K562 (cell line): ENCODE results near the gene CSF1R. TPM values are rescaled to one million over a fixed set of nuclear protein-coding genes. Genes with fewer than 3 reads are reported as not detected.
A peak's percentile ranks its signal among the peaks of the same experiment; 100 is the strongest.

Experiments used
- ATAC-seq: fragments of 200-7000 bp; cut with Tn5 transposase; 3 replicates; pipeline ENCODE4 v1.9.1; 2020; ENCODE audit warnings: moderate library complexity
- BruUV-seq: library from RNA; stranded (reverse); fragments of 400-500 nt; replicated peaks from 2 replicates; lab custom pipeline; 2021; lab: Mats Ljungman, UMichigan
- CTCF ChIA-PET: fragments of 300-600 bp; formaldehyde crosslinking; extraction: SDS; loops from one replicate; lab custom pipeline; 2021; ENCODE audit warnings: low intra/inter-chr PET ratio; lab: Yijun Ruan, JAX
- POLR2A ChIA-PET: fragments of 300-600, 350-650 bp; sonication (Branson Sonifier 250); formaldehyde crosslinking; extraction: SDS; loops from one replicate; lab custom pipeline; 2021; ENCODE audit warnings: antibody characterized with exemption, inconsistent platforms; lab: Yijun Ruan, JAX
- DNase-seq, 4 experiments: peaks; one replicate each; pipeline versions ENCODE4 v3.0.0 to v3.0.0-alpha.2; 2011 to 2018; ENCODE audit warnings: low spot score in 3 of 4, mixed read lengths in 3 of 4; ENCODE audit errors: extremely low read depth in 1 of 4
- FAIRE-seq: peaks from 2 replicates; lab custom pipeline; 2011; peaks lifted over from hg19 to GRCh38; lab: Jason Lieb, UNC
- H2AFZ ChIP-seq: 2 replicates; pipeline ENCODE4 v1.6.0; 2011; ENCODE audit warnings: low read depth, low read length, control low read depth, inconsistent platforms
- H3K27ac ChIP-seq: fragments of 200-600 bp; 3 replicates; pipeline ENCODE4 v1.8.0; 2011; ENCODE audit warnings: low read depth, mild to moderate bottlenecking, control low read depth, inconsistent platforms, low read length, moderate library complexity, mixed read lengths; ENCODE audit errors: extremely low read depth
- H3K27me3 ChIP-seq, 2 experiments: fragments of 300-600 bp in 1 of 2; 2 replicates in 1 of 2; 3 replicates in 1 of 2; pipeline versions ENCODE4 v1.6.0 to v1.8.0; 2011; ENCODE audit warnings: inconsistent platforms in 2 of 2, low read length in 2 of 2, mild to moderate bottlenecking in 1 of 2, mixed read lengths in 1 of 2, moderate library complexity in 1 of 2; ENCODE audit not compliant: control insufficient read depth in 2 of 2, insufficient read depth in 2 of 2
- H3K36me3 ChIP-seq: fragments of 300-600 bp; 3 replicates; pipeline ENCODE4 v1.8.0; 2011; ENCODE audit warnings: mild to moderate bottlenecking, low read length, inconsistent platforms; ENCODE audit not compliant: control insufficient read depth, insufficient read depth
- H3K4me1 ChIP-seq, 2 experiments: fragments of 200-600 bp in 1 of 2; replicated peaks in 1 of 2; 2 replicates in 1 of 2; 3 replicates in 1 of 2; pipeline versions ENCODE4 v1.5.1 to v1.8.0; 2011; ENCODE audit warnings: inconsistent platforms in 2 of 2, low read length in 2 of 2, mild to moderate bottlenecking in 1 of 2, mixed read lengths in 1 of 2, moderate library complexity in 1 of 2; ENCODE audit not compliant: control insufficient read depth in 2 of 2, insufficient read depth in 2 of 2
- H3K4me2 ChIP-seq: 2 replicates; pipeline ENCODE4 v1.6.1; 2011; ENCODE audit warnings: low read length, control low read depth, inconsistent platforms, mixed read lengths; ENCODE audit not compliant: insufficient read depth
- H3K4me3 ChIP-seq: fragments of 200-600 bp; sonication (generic), shearing (Covaris generic); 2 replicates; pipeline ENCODE4 v1.5.1; 2016; ENCODE audit warnings: control low read depth, inconsistent platforms
- H3K79me2 ChIP-seq: fragments of 200-600 bp; 3 replicates; pipeline ENCODE4 v1.8.0; 2011; ENCODE audit warnings: low read length, inconsistent platforms; ENCODE audit not compliant: control insufficient read depth, insufficient read depth
- H3K9ac ChIP-seq, 2 experiments: 2 replicates each; pipeline versions ENCODE4 v1.6.0 to v1.6.1; 2011; ENCODE audit warnings: low read depth in 2 of 2, low read length in 2 of 2, control low read depth in 1 of 2, inconsistent platforms in 1 of 2, mild to moderate bottlenecking in 1 of 2, mixed read lengths in 1 of 2; ENCODE audit not compliant: insufficient read depth in 1 of 2
- H3K9me1 ChIP-seq: one replicate; pipeline ENCODE4 v1.6.0; 2011; ENCODE audit warnings: inconsistent platforms, mild to moderate bottlenecking, low read length, moderate library complexity; ENCODE audit not compliant: control insufficient read depth, insufficient read depth
- H3K9me3 ChIP-seq: replicated peaks from 2 replicates; pipeline ENCODE4 v1.5.1; 2011; ENCODE audit warnings: low read depth, low read length, inconsistent platforms; ENCODE audit not compliant: control insufficient read depth, insufficient read depth
- H4K20me1 ChIP-seq: replicated peaks from 2 replicates; pipeline ENCODE4 v1.6.1; 2011; ENCODE audit warnings: low read length, inconsistent platforms, mixed read lengths; ENCODE audit not compliant: control insufficient read depth, insufficient read depth
- CTCF ChIP-seq, 3 experiments: IDR thresholded peaks in 2 of 3; conservative IDR thresholded peaks in 1 of 3; 2 replicates each; pipeline ENCODE4 v1.5.1; 2011 to 2012; ENCODE audit warnings: low read length in 3 of 3, mild to moderate bottlenecking in 3 of 3, control low read depth in 2 of 3, improper control_type of control experiment in 1 of 3, inconsistent platforms in 1 of 3, low read depth in 1 of 3, mixed read lengths in 1 of 3, moderate library complexity in 1 of 3; ENCODE audit not compliant: insufficient read depth in 2 of 3
- MAZ ChIP-seq, 2 experiments: fragments of 450-650 bp in 1 of 2; sonication (generic) in 1 of 2; formaldehyde crosslinking; IDR thresholded peaks in 1 of 2; conservative IDR thresholded peaks in 1 of 2; 2 replicates each; pipeline versions ENCODE4 v1.4.0 to v1.5.0; 2020; ENCODE audit warnings: mild to moderate bottlenecking in 1 of 2, missing genetic modification reagents in 1 of 2
- WGBS: fragments of 100-300 bp; shearing (Covaris generic); methylation state at CpG from one replicate; pipeline ENCODE4 v1.1.6; 2016; ENCODE audit warnings: low coverage, mixed read lengths; ENCODE audit not compliant: insufficient coverage; ENCODE audit errors: missing lambda C conversion rate; 5-methylcytosine and 5-hydroxymethylcytosine counted together
- in situ Hi-C: fragments of 300-500 bp; cut with MboI; formaldehyde crosslinking; loops from 4 replicates; pipeline ENCODE4 v1.15.0; 2018; ENCODE audit warnings: inconsistent platforms, mixed read lengths
- intact Hi-C: fragments of 100-400 bp; cut with micrococcal nuclease; formaldehyde crosslinking; loops from 2 replicates; pipeline ENCODE4 v1.14.2; 2022
- polyA plus RNA-seq, 8 experiments: library from polyadenylated mRNA; depleted of rRNA in 4 of 8; stranded (reverse) in 5 of 8; unstranded in 3 of 8; fragments of >200 nt; fragmentation: Nextera tagmentation in 2 of 8; fragmentation: Illumina TruSeq in 1 of 8; extraction: Ambion mirVana in 2 of 8; extraction: Trizol in 1 of 8; gene quantifications; 2 replicates each; pipeline versions ENCODE4 v1.2.1 to v1.2.3, GENCODE V29; 2011 to 2014; ENCODE audit warnings: inconsistent platforms in 1 of 8, missing spikeins in 1 of 8
- total RNA-seq, 7 experiments: library from RNA; depleted of rRNA in 6 of 7; stranded (reverse); fragments of >200 nt in 6 of 7; fragmentation: Illumina TruSeq in 2 of 7; extraction: Trizol in 2 of 7; gene quantifications; 2 replicates each; pipeline versions ENCODE4 v1.2.1 to v1.2.3, GENCODE V29; 2011 to 2021; ENCODE audit warnings: low replicate concordance in 1 of 7

Gene CSF1R
- total and polyA plus RNA-seq, 9 of the 15 experiments (the other 6 are each of a cell fraction or from before 2014, with no cell fraction given) = 0.03 to 0.64 (median 0.20) TPM; not detected in 6

- ATAC-seq (peak; percentile 60; the same call in 2 of the 3 replicates), FAIRE-seq (peak; percentile 56), DNase-seq (no peak)
- no TSS peak for BruUV-seq
- H3K9me1 ChIP-seq = no peaks in the 10 kb centered on the region
- H3K4me3 ChIP-seq = no peak overlapping the region
- intact Hi-C loops = loop anchor here (10.0 kb wide), 1 partner anchor 814 kb away; no protein-coding TSS in a partner anchor
- H3K79me2 ChIP-seq = no peaks in the 10 kb centered on the region
- WGBS = 17% methylated on average over 6 of the region's 6 CpGs
- CTCF ChIA-PET = no interaction called here
- H3K4me1 ChIP-seq = peaks cover 0 to 6% of the 10 kb centered on the region in 2 experiments; a peak in 2 of 5 replicates
- H3K4me2 ChIP-seq = no peak overlapping the region
- in situ Hi-C loops = no loop called here
- H3K9ac ChIP-seq = no peak overlapping the region
- H3K27ac ChIP-seq = no peak overlapping the region
- H2AFZ ChIP-seq = no peak overlapping the region
- H4K20me1 ChIP-seq = peaks cover 4% of the 10 kb centered on the region; the same call in 1 of the 2 replicates
- peak in 1 of 3 experiments; percentile 3; a peak in 1 of 6 replicates for TF ChIP-seq CTCF (IDR thresholded peaks at IDR 0.05 in 2 of 3, conservative IDR thresholded peaks at IDR 0.05 in 1 of 3; ENCODE audit: insufficient read depth in 2 of 3, low read depth in 1 of 3, low read length in 3 of 3)
- TF ChIP-seq MAZ (CRISPR knock-in tag; conservative IDR thresholded peaks at IDR 0.05 in 1 of 2, IDR thresholded peaks at IDR 0.05 in 1 of 2) = no peak
- H3K27me3 ChIP-seq = peaks cover 0 to 15% of the 10 kb centered on the region in 2 experiments; a peak in 2 of 5 replicates
- H3K9me3 ChIP-seq = no peaks in the 10 kb centered on the region
- H3K36me3 ChIP-seq = no peaks in the 10 kb centered on the region
- POLR2A ChIA-PET = interaction anchor here (0.6 to 1.7 kb wide), 2 partner anchors 13 to 97 kb away, joined by 3 to 5 read pairs; no protein-coding TSS in a partner anchor
These were observed 14.7 kb upstream of the CSF1R start for GRCh38 chr5:150101023-150101422.
